DMS114 treated with DMSO at 0.1 percent for 48 hours (cell line): ENCODE data around the gene PTGDS.
"Not testable (repeated sequence)": the region's sequence is repeated elsewhere in the genome, so short reads cannot be mapped to it uniquely, and the experiment has no call there.

ENCODE experiments used
- DNase-seq: peaks from one replicate; lab custom pipeline; 2025; ENCODE audit not compliant: unreplicated experiment; lab: John Stamatoyannopoulos, UW

Gene PTGDS

DNA sequence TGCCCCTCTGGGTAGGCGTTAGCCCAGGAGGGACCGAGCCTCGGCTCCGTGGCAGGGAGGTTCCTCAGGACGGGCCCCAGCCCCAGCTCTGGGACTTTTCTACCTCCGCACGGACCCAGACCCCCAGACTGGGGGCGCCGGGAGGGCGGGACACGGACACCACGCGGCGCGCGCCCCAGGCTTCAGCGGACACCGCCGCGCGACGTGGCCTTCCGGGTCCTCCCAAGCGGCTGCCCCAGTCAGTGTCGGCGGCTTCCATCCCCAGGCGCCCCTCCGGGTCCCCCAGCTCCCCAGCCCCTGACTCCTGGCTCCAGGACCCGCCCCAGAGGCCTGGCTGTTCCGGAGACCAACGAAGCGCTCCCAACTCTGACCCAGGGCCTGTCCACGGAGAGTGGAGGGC is 8.5 kb downstream of the PTGDS start:
- no peak for DNase-seq

DNA sequence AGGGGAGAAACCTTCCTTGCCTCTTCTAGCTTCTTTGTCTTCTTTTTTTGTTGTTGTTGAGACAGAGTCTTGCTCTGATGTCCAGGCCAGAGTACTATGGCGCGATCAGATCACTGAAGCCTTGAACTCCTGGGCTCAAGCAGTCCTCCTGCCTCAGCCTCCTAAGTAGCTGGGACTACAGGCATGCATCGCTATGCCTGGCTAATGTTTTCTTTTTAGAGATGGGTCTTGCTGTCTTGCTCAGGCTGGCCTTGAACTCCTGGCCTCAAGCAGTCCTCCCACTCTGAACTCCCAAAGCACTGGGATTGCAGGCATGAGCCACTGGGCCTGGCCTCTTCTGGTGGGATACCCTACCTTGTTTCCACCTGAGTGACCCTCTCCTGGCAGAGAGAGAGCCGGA is 11.6 kb downstream of the PTGDS start:
- no peak for DNase-seq

DNA sequence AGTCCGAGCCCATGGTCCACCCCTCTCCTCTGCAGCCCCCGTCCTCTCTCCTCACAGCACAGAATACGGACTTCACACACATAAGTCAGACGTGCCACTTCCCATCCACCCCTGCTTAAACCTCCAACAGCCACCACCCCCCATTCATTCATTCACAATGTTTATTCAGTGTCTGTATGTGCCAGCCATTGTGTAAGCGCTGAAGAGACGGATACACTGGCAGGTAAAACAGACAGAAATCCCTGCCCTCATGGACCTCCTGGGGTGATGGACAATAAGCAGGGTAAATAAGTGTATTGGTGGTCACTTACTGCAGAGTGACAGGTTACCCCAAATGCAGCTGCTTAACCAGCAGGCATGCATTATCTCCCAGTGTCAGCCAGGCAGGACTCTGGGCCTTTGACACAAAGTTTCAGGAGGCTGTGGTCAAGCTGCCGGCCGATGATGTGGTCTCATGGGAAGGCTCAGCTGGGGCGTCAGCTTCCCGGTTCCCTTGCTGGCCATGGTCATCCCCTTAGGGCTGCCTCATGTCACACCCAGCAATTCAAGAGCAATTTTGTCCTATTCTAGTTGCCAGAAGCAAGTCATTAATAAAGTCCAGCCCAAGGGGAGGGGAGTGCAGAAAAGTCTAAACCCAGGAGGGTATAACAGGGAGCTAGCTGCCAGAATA is 13.1 kb downstream of the PTGDS start:
- DNase-seq, result no peak

DNA sequence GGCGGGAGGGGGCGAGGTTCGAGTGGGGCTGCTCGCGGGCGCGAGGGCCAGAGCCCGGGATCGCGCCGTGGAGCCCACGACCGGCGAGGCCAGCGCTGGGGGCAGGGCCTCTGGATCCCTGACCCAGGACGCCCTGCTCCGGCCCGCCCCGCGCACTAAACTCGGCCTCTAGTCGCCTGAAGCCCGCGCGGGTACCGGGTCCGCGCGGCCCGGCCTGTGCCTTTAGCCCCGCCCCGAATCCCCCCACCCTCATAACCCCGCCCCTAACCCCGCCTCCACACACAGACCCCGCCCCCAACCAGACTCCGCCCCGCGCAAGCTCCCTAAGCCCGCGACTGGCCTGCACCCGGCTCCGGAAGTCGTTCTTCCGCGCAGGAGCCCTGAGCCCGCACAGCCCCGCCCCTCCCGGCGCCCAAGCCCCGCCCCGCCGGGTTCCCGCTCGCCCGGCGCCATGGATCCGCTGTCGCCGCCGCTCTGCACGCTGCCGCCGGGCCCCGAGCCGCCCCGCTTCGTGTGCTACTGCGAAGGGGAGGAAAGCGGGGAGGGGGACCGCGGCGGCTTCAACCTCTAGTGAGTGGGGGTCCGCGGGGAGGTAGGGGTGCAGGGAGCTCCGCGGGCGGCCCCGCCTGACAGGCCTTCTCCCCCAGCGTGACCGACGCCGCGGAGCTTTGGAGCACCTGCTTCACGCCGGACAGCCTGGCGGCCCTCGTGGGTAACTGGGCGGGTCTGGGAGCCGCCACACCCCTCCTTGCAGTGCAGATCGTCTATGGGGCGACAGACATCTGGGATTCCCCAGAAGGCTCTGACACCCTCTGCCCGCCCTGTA is 14.9 kb downstream of the PTGDS start, which contains the start of gene PAXX:
Gene PAXX, plus strand, starts transcription at position 430 of the 826 bp plus-strand sequence. Its CDS starts 22 bp downstream, at position 452.
- DNase-seq, result peak; percentile 38

DNA sequence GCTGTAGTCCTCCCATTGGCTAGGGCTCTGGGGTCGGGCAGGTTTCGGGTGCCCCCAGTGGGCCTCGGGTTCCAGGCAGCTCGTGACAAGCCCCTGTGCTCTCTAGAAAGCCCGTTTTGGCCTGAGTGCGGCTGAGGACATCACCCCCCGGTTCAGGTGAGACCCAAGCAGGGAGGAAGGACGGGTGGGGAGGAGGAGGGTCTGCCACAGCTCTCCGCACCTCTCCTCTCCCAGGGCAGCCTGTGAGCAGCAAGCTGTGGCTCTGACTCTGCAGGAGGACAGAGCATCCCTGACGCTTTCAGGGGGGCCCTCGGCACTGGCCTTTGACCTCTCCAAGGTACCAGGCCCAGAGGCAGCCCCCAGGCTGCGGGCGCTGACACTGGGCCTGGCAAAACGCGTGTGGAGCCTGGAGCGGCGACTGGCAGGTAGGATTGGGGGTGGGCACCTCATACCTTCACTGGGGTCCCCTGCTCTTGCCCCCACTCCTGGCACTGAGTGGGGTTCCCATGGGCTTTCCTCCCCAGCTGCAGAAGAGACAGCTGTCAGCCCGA is 15.6 kb downstream of the PTGDS start:
- no peak for DNase-seq

DNA sequence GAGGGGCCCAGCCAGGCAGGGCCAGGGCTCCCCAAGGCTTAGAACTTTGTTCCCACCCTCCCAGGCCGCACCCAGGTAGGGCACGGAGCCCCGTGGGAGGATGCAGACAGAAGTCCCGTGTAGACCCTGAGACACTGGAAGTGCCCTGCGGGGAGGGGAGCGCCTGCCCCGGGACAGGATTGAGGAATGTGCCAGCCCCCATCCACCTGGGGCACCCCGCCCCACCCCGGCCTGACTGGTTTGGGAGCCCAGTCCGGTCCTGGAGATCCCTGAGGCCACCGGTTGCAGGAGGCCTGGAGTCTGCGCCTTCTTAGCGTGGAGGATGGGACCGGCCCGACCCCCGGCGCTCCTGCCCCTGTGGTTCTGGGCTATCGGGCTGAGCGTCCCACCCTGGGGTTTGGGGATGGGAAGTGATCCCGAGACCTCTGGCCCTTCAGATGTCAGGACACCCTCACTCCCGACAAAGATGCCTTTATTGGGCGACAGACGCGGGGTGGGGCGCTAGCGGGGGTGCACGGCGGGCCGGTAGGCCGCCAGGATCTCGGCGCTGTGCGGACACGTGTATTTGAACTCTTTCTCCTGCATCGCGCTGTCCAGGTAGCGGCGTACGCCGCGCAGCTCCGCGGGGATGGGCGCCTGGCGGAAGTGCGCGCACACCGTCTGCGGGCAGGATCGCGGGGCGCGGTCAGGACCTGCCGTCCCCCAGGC is 17.0 kb downstream of the PTGDS start:
- no peak for DNase-seq

DNA sequence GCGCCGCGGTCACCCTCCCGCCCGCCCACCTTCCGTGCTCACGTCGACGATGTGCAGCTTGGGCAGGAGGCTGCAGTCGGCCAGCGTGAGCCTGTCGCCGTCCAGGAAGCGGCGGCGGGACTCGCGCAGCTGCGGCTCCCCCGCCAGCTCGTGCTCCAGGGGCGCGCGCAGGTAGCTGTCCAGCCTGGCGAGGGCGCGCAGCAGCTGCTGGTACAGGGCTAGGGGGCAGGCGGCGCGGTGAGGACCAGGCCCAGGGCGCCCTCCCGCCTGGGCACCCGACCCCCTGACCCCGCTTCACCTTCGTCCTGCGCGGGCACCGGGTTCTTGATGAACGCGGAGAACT is 17.6 kb downstream of the PTGDS start:
- no peak for DNase-seq

DNA sequence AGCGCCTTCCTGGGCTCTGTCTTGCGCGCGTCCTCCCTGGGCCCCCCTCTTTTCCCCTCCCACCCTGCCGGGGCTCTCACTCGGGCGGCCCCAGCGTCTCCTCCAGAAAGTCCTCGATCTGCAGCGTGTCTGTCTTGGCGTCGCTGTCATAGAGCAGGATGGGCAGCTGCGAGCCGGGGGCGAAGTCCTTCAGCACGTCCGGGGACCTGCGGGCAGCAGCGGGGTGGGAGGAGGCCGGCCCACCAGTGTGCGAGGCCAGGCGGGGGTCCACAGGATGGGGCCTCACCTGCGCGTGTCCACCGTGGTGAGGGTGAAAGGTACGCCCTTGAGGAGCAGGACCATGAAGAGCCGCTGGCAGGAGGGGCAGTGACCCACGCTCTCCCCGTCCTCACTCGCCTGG is 18.1 kb downstream of the PTGDS start:
- no peak for DNase-seq

DNA sequence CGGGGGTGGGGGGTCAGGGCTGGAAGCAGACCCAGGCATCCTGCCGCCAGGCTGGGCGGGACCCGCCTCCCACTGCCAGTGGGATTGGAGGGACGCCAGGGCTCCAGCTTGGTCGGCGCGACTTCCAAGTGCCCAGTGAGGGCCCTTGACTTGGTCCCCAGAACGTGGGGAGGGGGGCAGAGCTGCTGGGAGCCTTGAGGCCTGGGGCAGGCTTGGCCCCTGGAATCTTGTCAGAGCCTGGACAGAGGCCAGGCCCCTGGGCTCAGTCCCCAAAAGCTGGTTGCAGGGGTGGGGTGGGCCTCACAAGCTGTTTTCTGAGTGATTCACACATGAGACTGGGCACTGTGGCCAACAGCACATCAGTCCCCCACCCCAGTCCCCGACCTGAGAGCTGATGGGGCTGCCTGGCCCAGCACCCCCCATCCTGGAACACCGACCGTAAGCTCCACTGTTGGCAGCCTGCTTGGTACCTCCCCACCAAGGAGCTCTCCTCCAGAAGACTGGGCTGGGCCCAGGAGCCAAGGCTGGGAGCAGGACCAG is 18.5 kb downstream of the PTGDS start:
- DNase-seq, result no peak

DNA sequence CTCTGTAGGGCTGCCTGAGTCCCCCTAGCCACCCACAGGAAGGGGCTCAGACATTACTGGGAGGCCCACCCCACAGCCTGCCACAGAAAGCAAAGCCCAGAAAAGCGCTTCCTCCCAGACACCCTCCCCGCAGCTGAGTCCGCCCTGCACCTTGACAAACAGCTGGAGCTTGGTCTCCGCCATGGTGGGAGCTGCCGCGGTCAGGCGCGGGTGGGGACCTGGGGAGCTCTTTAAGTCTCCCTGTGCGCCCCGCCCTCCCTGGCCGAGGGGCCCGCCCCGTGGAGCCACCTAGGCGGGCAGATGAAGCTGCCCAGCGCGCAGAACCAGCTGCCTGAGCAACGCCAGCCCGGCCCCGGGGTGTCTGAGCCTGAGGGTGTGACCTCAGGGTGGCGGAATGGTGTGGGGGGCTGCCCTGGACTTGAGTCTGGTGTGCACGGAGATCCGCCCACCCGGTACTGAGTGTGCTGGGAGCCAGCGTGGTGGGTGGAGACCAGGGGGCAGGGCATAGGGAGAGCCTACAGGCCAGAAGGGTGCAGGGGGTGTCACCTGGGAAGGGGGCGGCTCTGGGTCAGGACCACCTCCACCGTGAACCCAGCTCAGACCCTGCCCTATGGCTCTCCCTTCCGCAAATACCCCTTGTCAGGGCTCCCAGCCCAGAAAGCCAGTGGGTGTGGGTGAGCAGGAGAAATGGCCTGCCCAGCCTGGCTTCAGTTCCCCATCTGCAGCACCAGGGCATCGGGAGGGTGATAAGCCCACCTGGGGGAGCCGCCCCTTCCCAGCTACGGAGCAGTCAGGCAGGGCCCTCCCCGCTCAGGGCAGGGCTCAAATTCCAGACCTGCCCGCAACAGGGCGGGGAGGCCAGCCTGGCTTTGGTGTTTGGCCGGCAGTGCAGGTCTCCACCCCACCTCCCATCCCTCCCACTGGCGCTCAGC is 19.3 kb downstream of the PTGDS start, which contains the start of gene CLIC3:
Gene CLIC3, minus strand, starts transcription at position 208 of the 932 bp plus-strand sequence. Its CDS starts 25 bp downstream, at position 183.
- DNase-seq, result no peak

DNA sequence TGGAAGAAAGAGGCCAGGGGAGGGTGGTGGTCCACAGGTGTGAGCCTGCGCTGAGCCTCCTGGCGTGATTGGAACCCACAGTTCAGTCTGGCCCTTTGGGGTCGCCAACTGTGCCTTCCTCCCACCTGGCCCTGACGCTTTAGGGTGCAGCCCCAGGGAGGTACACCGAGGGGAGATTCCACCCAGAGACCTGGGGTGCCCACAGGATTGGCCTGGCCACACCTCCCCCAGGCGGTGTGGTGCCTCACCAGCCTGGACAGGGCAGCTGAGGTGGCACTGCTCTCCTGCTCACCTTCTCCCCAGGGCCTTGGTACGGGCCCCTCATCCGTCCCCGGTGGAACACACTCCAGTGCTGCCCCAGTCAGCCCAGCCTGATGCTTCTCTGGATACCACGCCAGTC is 20.1 kb downstream of the PTGDS start:
- no peak for DNase-seq

DNA sequence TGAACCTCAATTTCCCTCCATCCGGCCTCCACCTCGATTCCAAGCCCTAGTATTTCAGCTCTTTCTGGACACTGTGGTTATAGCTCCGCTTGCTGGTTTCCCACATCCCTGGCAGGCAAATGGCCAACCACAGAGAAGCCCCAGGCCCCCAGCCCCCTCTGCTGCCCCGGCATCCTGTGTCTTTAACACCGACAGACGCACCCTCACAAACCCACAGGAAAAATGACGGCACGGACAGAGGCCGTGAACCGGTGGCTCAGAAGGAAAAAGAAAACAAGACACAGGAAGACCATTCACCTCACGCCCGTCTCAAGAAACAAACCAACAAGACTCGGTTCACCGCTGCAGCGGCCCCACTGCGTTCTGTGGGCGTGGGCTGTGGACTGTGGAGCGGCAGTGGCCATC is 20.5 kb downstream of the PTGDS start:
- DNase-seq, result no peak

DNA sequence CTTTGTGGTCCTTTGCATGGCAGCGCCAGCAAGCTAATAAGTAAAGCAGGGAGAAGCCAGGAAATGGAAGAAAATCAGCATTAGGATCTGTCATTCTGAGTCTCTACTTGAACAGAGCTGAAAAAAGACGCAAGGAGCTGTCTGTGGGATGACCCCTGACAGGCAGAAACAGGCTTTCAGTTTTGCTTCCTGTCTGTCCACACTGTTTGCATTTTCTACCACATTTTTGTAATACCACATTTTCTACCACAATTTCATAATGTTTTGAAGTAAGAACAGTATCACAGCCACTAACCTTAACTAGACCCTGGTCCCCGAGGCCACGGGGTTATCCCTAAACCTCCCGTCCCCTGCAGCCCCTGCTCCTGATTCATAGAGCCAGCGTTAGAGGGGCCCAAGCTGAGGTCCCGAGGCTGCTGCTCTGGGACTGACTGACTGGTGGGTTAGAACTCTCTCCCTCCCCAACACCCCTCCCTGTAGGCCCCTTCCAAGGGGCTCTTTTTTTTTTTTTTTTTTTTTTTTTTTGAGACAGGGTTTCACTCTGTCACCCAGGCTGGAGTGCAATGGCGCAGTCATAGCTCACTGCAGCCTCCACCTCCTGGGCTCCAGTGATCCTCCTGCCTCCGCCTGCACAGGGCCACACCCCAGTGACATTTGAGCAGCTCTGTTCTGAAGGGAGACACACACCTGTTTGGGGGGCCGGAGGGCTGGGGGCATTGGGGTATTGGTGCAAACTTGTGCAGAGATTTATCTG is 23.1 kb downstream of the PTGDS start:
- DNase-seq, result no peak

DNA sequence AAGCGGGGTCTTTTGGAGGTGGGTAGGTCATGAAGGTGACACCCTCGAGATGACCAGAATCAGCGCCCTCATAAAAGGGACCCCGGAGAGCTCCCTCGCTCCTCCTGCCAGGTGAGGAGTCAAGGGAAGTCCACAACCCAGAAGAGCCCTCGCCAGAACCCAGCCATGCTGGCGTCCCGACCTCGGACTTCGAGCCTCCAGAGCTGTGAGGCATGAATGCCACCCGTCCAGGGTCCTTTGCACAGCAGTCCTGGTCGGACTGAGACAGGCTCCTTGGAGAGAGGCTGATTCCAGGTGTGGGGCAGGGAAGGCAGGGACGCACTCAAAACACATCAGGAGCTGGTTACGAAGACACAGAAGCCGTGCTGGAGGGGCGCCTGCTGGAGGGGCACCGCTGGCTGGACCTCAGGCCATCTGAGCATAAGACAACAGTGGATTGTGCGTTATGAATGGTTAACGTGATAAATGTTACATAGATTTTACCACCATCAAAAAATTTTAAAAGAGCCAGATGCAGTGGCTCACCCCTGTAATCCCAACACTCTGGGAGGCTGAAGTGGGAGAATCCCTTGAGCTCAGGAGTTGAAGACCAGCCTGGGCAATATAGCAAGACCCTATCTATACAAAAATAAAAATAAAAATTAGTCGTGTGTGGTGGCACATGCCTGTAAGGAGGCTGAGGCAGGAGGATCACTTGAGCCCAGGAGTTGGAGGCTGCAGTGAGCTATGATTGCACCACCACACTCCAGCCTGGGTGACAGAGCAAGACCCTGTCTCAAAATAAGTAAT is 24.7 kb downstream of the PTGDS start:
- no peak for DNase-seq

DNA sequence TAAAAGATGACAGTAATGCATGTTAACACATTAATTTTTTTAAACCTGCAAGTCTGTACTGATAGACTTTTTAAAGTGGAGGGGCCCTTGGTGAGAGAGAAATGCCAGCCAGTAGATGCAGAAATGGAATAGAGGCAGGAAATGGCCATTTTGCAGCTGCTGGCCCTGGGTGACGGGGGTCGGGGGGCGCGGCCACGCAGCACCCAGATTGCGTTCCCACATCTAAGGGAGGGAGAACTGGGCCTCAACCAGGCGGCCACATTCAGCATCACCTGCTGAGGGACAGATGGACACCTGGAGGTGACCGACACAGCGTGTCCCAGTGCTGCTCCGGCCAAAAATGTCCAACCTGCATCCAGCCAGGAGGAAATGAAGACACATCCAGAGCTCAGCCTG is 25.3 kb downstream of the PTGDS start:
- DNase-seq, result no peak

DNA sequence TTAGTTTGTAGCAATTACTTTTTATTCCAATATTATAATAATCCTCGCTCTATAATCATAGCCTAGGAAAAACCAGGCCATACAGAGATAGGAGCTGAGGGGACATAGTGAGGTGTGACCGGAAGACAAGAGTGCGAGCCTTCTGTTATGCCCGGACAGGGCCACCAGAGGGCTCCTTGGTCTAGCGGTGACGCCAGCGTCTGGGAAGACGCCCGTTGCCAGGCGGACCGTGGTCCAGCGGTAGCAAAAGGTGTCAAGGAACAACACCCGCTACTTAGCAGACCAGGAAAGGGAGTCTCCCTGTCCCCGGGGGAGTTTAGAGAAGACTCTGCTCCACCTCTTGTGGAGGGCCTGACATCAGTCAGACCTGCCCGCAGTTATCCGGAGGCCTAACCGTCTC is 27.0 kb downstream of the PTGDS start:
- DNase-seq, result not testable (repeated sequence)

DNA sequence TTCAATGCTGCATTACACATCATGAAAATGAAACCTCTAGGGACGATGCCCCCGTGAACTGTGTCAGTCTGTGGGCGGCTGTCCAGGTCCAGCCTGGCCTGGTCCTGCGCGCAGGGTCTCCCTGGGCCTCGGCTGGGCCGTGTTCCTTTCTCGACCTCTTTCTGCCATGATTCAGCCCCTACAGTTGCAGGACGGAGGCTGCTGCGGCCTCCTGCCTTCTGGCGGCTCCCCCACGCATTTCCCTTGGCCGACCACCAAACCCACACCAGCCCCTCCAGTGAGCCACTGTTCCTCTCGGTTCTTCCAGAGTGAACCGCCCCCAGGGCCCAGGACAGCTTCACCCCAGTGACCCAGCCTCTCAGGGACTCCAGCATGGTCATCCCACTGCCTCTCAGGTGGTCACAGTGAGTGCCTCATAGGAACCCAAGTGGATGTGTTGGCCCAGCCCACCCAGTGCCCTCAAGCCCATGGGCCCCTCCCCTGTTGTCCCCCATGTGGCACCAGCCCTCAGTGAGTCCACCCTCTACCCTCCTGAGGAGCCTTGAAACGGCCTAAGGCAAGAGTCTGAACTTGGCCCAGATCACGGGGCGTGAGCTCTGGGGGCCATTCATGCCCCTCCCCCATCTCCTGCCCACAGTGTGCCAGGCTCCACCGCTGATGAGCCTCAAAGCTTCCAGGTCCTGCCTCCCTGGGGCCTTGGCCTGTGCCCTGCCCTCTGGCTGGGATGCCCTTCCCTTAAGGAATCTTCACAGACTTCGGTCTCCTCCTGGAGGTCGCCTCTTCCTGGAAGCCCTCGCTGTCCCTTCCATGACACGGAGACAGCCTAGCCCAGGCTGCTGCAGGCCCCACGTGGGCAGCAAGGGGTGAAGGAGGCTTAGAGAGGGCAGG is 29.1 kb downstream of the PTGDS start:
- DNase-seq, result no peak
